GM18499 (cell line): ENCODE data around the gene CAMK2D.
"Not testable (repeated sequence)": the region's sequence is repeated elsewhere in the genome, so short reads cannot be mapped to it uniquely, and the experiment has no call there.

Experiments
- ATAC-seq: cut with Tn5 transposase; IDR thresholded peaks from one replicate; pipeline ENCODE4 v1.9.1; 2021; ENCODE audit warnings: moderate number of reproducible peaks; ENCODE audit not compliant: insufficient read depth, unreplicated experiment

Gene CAMK2D

GRCh38 chr4:113738251-113738650 lies 23.3 kb downstream of the CAMK2D start:
- no peak for ATAC-seq

GRCh38 chr4:113733685-113734084 lies 27.9 kb downstream of the CAMK2D start:
- ATAC-seq, result no peak

- ATAC-seq, result no peak
Observed at GRCh38 chr4:113732967-113733527, 28.5 kb downstream of the CAMK2D start.

- ATAC-seq, result no peak
Observed at GRCh38 chr4:113730467-113731216, 30.9 kb downstream of the CAMK2D start.

- ATAC-seq, result no peak
Observed at GRCh38 chr4:113727802-113728201, 33.7 kb downstream of the CAMK2D start.

GRCh38 chr4:113725963-113726362 lies 35.6 kb downstream of the CAMK2D start:
- no peak for ATAC-seq

GRCh38 chr4:113718252-113718651 lies 43.3 kb downstream of the CAMK2D start:
- ATAC-seq, result no peak

GRCh38 chr4:113711883-113712662 lies 49.5 kb downstream of the CAMK2D start:
- no peak for ATAC-seq

- ATAC-seq, result peak; percentile 59
Observed at GRCh38 chr4:113708250-113708649, 53.3 kb downstream of the CAMK2D start.

GRCh38 chr4:113707048-113707447 lies 54.5 kb downstream of the CAMK2D start:
- no peak for ATAC-seq

- ATAC-seq, result not testable (repeated sequence)
Observed at GRCh38 chr4:113705097-113705496, 56.4 kb downstream of the CAMK2D start.

GRCh38 chr4:113702596-113702995 lies 58.9 kb downstream of the CAMK2D start:
- not testable (repeated sequence) for ATAC-seq

- no peak for ATAC-seq
Observed at GRCh38 chr4:113701169-113701568, 60.4 kb downstream of the CAMK2D start.

- no peak for ATAC-seq
Observed at GRCh38 chr4:113700602-113701150, 60.9 kb downstream of the CAMK2D start.

GRCh38 chr4:113699772-113700171 lies 61.8 kb downstream of the CAMK2D start:
- no peak for ATAC-seq

- no peak for ATAC-seq
Observed at GRCh38 chr4:113697429-113697828, 64.1 kb downstream of the CAMK2D start.

GRCh38 chr4:113695328-113696169 lies 66.0 kb downstream of the CAMK2D start:
- ATAC-seq, result no peak

GRCh38 chr4:113694008-113694407 lies 67.5 kb downstream of the CAMK2D start:
- no peak for ATAC-seq

- no peak for ATAC-seq
Observed at GRCh38 chr4:113692809-113693411, 68.6 kb downstream of the CAMK2D start.

- no peak for ATAC-seq
Observed at GRCh38 chr4:113691676-113692075, 69.9 kb downstream of the CAMK2D start.
